T-helper 17 cell (primary cell): ENCODE data around the gene FMNL1. TPM values are rescaled to one million over a fixed set of nuclear protein-coding genes. Genes with fewer than 3 reads are reported as not detected.

Experiments
- ATAC-seq: fragments of 150-1000 bp; cut with Tn5 transposase; 2 replicates; pipeline ENCODE4 v1.10.0; 2021; ENCODE audit warnings: mild to moderate bottlenecking, moderate library complexity
- DNase-seq, 3 donors: peaks; one replicate each; pipeline versions ENCODE4 v3.0.0 to v3.0.0-alpha.2; 2020 to 2021
- H3K9me3 ChIP-seq: one replicate; pipeline ENCODE4 v1.7.0; 2013; ENCODE audit warnings: low read length, mild to moderate bottlenecking; ENCODE audit not compliant: control insufficient read depth, poor library complexity, severe bottlenecking
- H3K27ac Mint-ChIP-seq: one replicate; pipeline ENCODE4 v1.8.0; 2022; ENCODE audit warnings: mild to moderate bottlenecking, moderate library complexity, mixed read lengths
- H3K27me3 Mint-ChIP-seq: one replicate; pipeline ENCODE4 v1.8.0; 2022; ENCODE audit warnings: mixed read lengths
- H3K36me3 Mint-ChIP-seq: one replicate; pipeline ENCODE4 v1.8.0; 2022; ENCODE audit warnings: low read depth, mixed read lengths
- H3K4me1 Mint-ChIP-seq: one replicate; pipeline ENCODE4 v1.8.0; 2022; ENCODE audit warnings: mild to moderate bottlenecking, mixed read lengths
- H3K4me3 Mint-ChIP-seq: one replicate; pipeline ENCODE4 v1.8.0; 2022; ENCODE audit warnings: mild to moderate bottlenecking, moderate library complexity, mixed read lengths
- total RNA-seq, 4 donors: library from RNA in 2 of 4; stranded (reverse) in 2 of 4; gene quantifications; one replicate each; pipeline ENCODE4 v1.2.3 and lab custom pipeline; 2022 to 2026

Gene FMNL1
- total RNA-seq, 2 donors from 2014 or later: 509 to 550 TPM

- Mint-ChIP-seq H3K27ac (peak overlapping the region; percentile 70), H3K27me3 (no peaks in the 10 kb centered on the region), H3K4me3 (peak overlapping the region; percentile 86), H3K4me1 (peaks cover 28% of the 10 kb centered on the region), H3K36me3 (peaks cover 3% of the 10 kb centered on the region)
- DNase-seq: no peak
- no peaks in the 10 kb centered on the region for H3K9me3 ChIP-seq
- peak; percentile 2 for ATAC-seq
These were observed 41.1 kb downstream of the FMNL1 start for GRCh38 chr17:45262516-45263476.

- H3K9me3 ChIP-seq: no peaks in the 10 kb centered on the region
- Mint-ChIP-seq H3K27me3 (no peaks in the 10 kb centered on the region), H3K27ac (peak overlapping the region; percentile 70), H3K4me1 (peaks cover 27% of the 10 kb centered on the region), H3K4me3 (no peak overlapping the region), H3K36me3 (peaks cover 3% of the 10 kb centered on the region)
- DNase-seq (no peak), ATAC-seq (no peak)
These were observed 41.8 kb downstream of the FMNL1 start for GRCh38 chr17:45263477-45263860.

GRCh38 chr17:45264430-45264829 lies 42.7 kb downstream of the FMNL1 start:
- ATAC-seq: no peak
- H3K27ac Mint-ChIP-seq: no peak overlapping the region
- H3K27me3 Mint-ChIP-seq: no peaks in the 10 kb centered on the region
- peaks cover 24% of the 10 kb centered on the region for H3K4me1 Mint-ChIP-seq
- H3K9me3 ChIP-seq: no peaks in the 10 kb centered on the region
- DNase-seq: no peak
- no peak overlapping the region for H3K4me3 Mint-ChIP-seq
- H3K36me3 Mint-ChIP-seq: peaks cover 3% of the 10 kb centered on the region

- no peaks in the 10 kb centered on the region for H3K27me3 Mint-ChIP-seq
- peaks cover 3% of the 10 kb centered on the region for H3K36me3 Mint-ChIP-seq
- no peak overlapping the region for H3K4me3 Mint-ChIP-seq
- peaks cover 24% of the 10 kb centered on the region for H3K4me1 Mint-ChIP-seq
- H3K27ac Mint-ChIP-seq: peak overlapping the region; percentile 39
- H3K9me3 ChIP-seq: no peaks in the 10 kb centered on the region
- DNase-seq (no peak), ATAC-seq (no peak)
These were observed 43.3 kb downstream of the FMNL1 start for GRCh38 chr17:45264988-45265387.

- peaks cover 3% of the 10 kb centered on the region for H3K36me3 Mint-ChIP-seq
- peaks cover 16% of the 10 kb centered on the region for H3K4me1 Mint-ChIP-seq
- H3K27ac Mint-ChIP-seq: no peak overlapping the region
- H3K27me3 Mint-ChIP-seq: no peaks in the 10 kb centered on the region
- DNase-seq (no peak), ATAC-seq (no peak)
- no peaks in the 10 kb centered on the region for H3K9me3 ChIP-seq
- H3K4me3 Mint-ChIP-seq: no peak overlapping the region
These were observed 44.1 kb downstream of the FMNL1 start for GRCh38 chr17:45265821-45266220.

- Mint-ChIP-seq H3K27ac (peak overlapping the region; percentile 47), H3K4me3 (no peak overlapping the region), H3K4me1 (peaks cover 11% of the 10 kb centered on the region), H3K27me3 (no peaks in the 10 kb centered on the region), H3K36me3 (peaks cover 3% of the 10 kb centered on the region)
- ATAC-seq (no peak), DNase-seq (no peak)
- no peaks in the 10 kb centered on the region for H3K9me3 ChIP-seq
These were observed 44.8 kb downstream of the FMNL1 start for GRCh38 chr17:45266372-45266926.

GRCh38 chr17:45267436-45268055 lies 45.9 kb downstream of the FMNL1 start:
- H3K36me3 Mint-ChIP-seq: peaks cover 3% of the 10 kb centered on the region
- H3K9me3 ChIP-seq: no peaks in the 10 kb centered on the region
- no peaks in the 10 kb centered on the region for H3K27me3 Mint-ChIP-seq
- peak overlapping the region; percentile 47 for H3K27ac Mint-ChIP-seq
- H3K4me1 Mint-ChIP-seq: peaks cover 10% of the 10 kb centered on the region
- DNase-seq (no peak), ATAC-seq (no peak)
- no peak overlapping the region for H3K4me3 Mint-ChIP-seq

- Mint-ChIP-seq H3K27ac (no peak overlapping the region), H3K36me3 (peaks cover 3% of the 10 kb centered on the region), H3K4me1 (peaks cover 4% of the 10 kb centered on the region), H3K27me3 (no peaks in the 10 kb centered on the region), H3K4me3 (no peak overlapping the region)
- ATAC-seq (no peak), DNase-seq (no peak)
- H3K9me3 ChIP-seq: no peaks in the 10 kb centered on the region
These were observed 48.2 kb downstream of the FMNL1 start for GRCh38 chr17:45269912-45270311.

- DNase-seq (peak; percentile 29 to 51 (median 32)), ATAC-seq (peak; percentile 79)
- peaks cover 3% of the 10 kb centered on the region for H3K36me3 Mint-ChIP-seq
- H3K27ac Mint-ChIP-seq: peak overlapping the region; percentile 16
- H3K4me3 Mint-ChIP-seq: no peak overlapping the region
- no peaks in the 10 kb centered on the region for H3K27me3 Mint-ChIP-seq
- peaks cover 2% of the 10 kb centered on the region for H3K4me1 Mint-ChIP-seq
- no peaks in the 10 kb centered on the region for H3K9me3 ChIP-seq
These were observed 49.2 kb downstream of the FMNL1 start for GRCh38 chr17:45270828-45271418.

GRCh38 chr17:45271603-45272002 lies 49.9 kb downstream of the FMNL1 start:
- H3K4me3 Mint-ChIP-seq: no peak overlapping the region
- no peaks in the 10 kb centered on the region for H3K27me3 Mint-ChIP-seq
- H3K36me3 Mint-ChIP-seq: peaks cover 3% of the 10 kb centered on the region
- H3K27ac Mint-ChIP-seq: peak overlapping the region; percentile 3
- no peaks in the 10 kb centered on the region for H3K9me3 ChIP-seq
- no peak for DNase-seq
- ATAC-seq: no peak
- H3K4me1 Mint-ChIP-seq: peaks cover 2% of the 10 kb centered on the region

- Mint-ChIP-seq H3K4me1 (peaks cover 9% of the 10 kb centered on the region), H3K4me3 (no peak overlapping the region), H3K27me3 (no peaks in the 10 kb centered on the region), H3K36me3 (no peaks in the 10 kb centered on the region), H3K27ac (peak overlapping the region; percentile 37)
- no peak for ATAC-seq
- H3K9me3 ChIP-seq: no peaks in the 10 kb centered on the region
- DNase-seq: no peak
These were observed 51.9 kb downstream of the FMNL1 start for GRCh38 chr17:45273551-45273957.

GRCh38 chr17:45274033-45274432 lies 52.3 kb downstream of the FMNL1 start:
- no peaks in the 10 kb centered on the region for H3K9me3 ChIP-seq

GRCh38 chr17:45276031-45276430 lies 54.3 kb downstream of the FMNL1 start:
- Mint-ChIP-seq H3K36me3 (no peaks in the 10 kb centered on the region), H3K27ac (peak overlapping the region; percentile 45), H3K4me1 (peaks cover 11% of the 10 kb centered on the region), H3K27me3 (no peaks in the 10 kb centered on the region), H3K4me3 (no peak overlapping the region)
- H3K9me3 ChIP-seq: no peaks in the 10 kb centered on the region
- DNase-seq (no peak), ATAC-seq (no peak)

More at GRCh38 chr17:45274033-45274432, 52.3 kb downstream of the FMNL1 start:
- no peak for DNase-seq
- no peaks in the 10 kb centered on the region for H3K36me3 Mint-ChIP-seq
- ATAC-seq: no peak
- no peak overlapping the region for H3K4me3 Mint-ChIP-seq
- no peaks in the 10 kb centered on the region for H3K27me3 Mint-ChIP-seq
- peaks cover 11% of the 10 kb centered on the region for H3K4me1 Mint-ChIP-seq
- no peak overlapping the region for H3K27ac Mint-ChIP-seq
